ENCODE results near the gene POLQ.

POLQ gene

GRCh38 chr3:121574449-121574848 is 28.7 kb upstream of the POLQ start:
- no peak overlapping the region for H3K27ac ChIP-seq
- ChIA-PET CTCF (interaction anchor here (0.6 kb wide), 1 partner anchor 18 kb away, joined by 4 read pairs; no protein-coding TSS in a partner anchor), POLR2A (ENCODE audit: low non-redundant PET) (no interaction called here)
- no peak for TF ChIP-seq CTCF (conservative IDR thresholded peaks at IDR 0.05; ENCODE audit: low read depth)
- DNase-seq (ENCODE audit: low spot score): peak; percentile 35

- CTCF ChIA-PET: no interaction called here
Measured at GRCh38 chr3:121567649-121568048, 21.9 kb upstream of the POLQ start, which contains the start of gene ARGFX. ARGFX (plus strand) TSS chr3:121567949; CDS start chr3:121570714, 2,765 bp downstream.

GRCh38 chr3:121566773-121567172 is 21.0 kb upstream of the POLQ start:
- POLR2A ChIA-PET (ENCODE audit: low non-redundant PET): no interaction called here
- DNase-seq (ENCODE audit: low spot score): no peak
- TF ChIP-seq CTCF (conservative IDR thresholded peaks at IDR 0.05; ENCODE audit: low read depth): no peak
- no peak overlapping the region for H3K27ac ChIP-seq
- CTCF ChIA-PET: interaction anchor here (0.6 to 0.7 kb wide), 2 partner anchors 148 to 795 kb away, joined by 3 to 4 read pairs; no protein-coding TSS in a partner anchor

More at GRCh38 chr3:121567649-121568048, 21.9 kb upstream of the POLQ start, which contains the start of gene ARGFX:
- POLR2A ChIA-PET (ENCODE audit: low non-redundant PET): no interaction called here
- no peak for DNase-seq (ENCODE audit: low spot score)
- no peak within 1 kb of the TSS for H3K27ac ChIP-seq
- TF ChIP-seq CTCF (conservative IDR thresholded peaks at IDR 0.05; ENCODE audit: low read depth): no peak

- ChIA-PET POLR2A (ENCODE audit: low non-redundant PET) (no interaction called here), CTCF (no interaction called here)
- no peak for TF ChIP-seq CTCF (conservative IDR thresholded peaks at IDR 0.05; ENCODE audit: low read depth)
- DNase-seq (ENCODE audit: low spot score): no peak
- H3K27ac ChIP-seq: no peak overlapping the region
Measured at GRCh38 chr3:121562148-121562547, 16.4 kb upstream of the POLQ start.

- TF ChIP-seq CTCF (conservative IDR thresholded peaks at IDR 0.05; ENCODE audit: low read depth): no peak
- CTCF ChIA-PET: no interaction called here
- no peak for DNase-seq (ENCODE audit: low spot score)
- no peak overlapping the region for H3K27ac ChIP-seq
- POLR2A ChIA-PET (ENCODE audit: low non-redundant PET): no interaction called here
Measured at GRCh38 chr3:121557426-121557934, 11.7 kb upstream of the POLQ start.

- no peak for TF ChIP-seq CTCF (conservative IDR thresholded peaks at IDR 0.05; ENCODE audit: low read depth)
- CTCF ChIA-PET: interaction anchor here (0.6 kb wide), 1 partner anchor 299 kb away, joined by 3 read pairs; no protein-coding TSS in a partner anchor
- no peak for DNase-seq (ENCODE audit: low spot score)
- POLR2A ChIA-PET (ENCODE audit: low non-redundant PET): no interaction called here
- H3K27ac ChIP-seq: no peak overlapping the region
Measured at GRCh38 chr3:121552797-121553196, 7.0 kb upstream of the POLQ start.

All from RWPE1 (cell line).